OCI-LY3 (cell line): ENCODE measurements around the gene PTPRN2.

Source experiments
- CTCF ChIP-seq: fragments of 200-600, 300-600 bp; sonication (generic); IDR thresholded peaks from 2 replicates; pipeline ENCODE4 v1.5.1; 2014; ENCODE audit warnings: antibody characterized with exemption, low read length, low read depth
- EZH2phosphoT487 ChIP-seq: fragments of 200-600 bp; shearing (Covaris generic); IDR thresholded peaks from 2 replicates; pipeline ENCODE4 v1.6.1; 2018; ENCODE audit warnings: antibody characterized with exemption, mixed run types, low read depth

GRCh38 chr7:158567153-158567603, 20.4 kb downstream of the PTPRN2 start:
- TF ChIP-seq CTCF (no peak), EZH2phosphoT487 (no peak)
